ENCODE measurements around the gene STXBP6. TPM values are rescaled to one million over a fixed set of nuclear protein-coding genes. Genes with fewer than 3 reads are reported as not detected.

STXBP6 gene
- total RNA-seq, 1 donor = 5.8 TPM

DNA sequence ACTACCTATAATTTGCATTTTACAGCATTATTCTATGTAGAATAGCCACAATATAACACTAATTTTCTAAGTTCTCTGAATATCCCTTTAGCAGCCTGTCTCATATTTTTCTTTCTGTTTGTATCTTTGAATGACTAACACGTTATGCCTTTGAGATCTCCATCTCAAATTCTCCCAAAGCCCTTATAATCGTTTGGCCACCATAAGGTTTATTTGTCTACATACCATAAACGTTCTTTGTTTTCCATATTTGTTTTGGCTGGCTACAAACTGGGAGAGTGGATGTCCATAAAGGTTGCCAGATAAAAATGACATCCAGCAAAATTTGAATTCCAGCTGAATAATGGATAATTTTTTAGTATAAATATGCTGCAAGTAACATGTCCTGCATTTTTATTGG lies 203.7 kb downstream of the STXBP6 start:
- DNase-seq (ENCODE audit: insufficient read length, low spot score, missing footprints) = no peak
- H3K27me3 ChIP-seq (ENCODE audit: insufficient read depth, low read length) = no peaks in the 10 kb centered on the region
- H3K36me3 ChIP-seq (ENCODE audit: insufficient read depth, low read length) = no peaks in the 10 kb centered on the region
- no peak overlapping the region for H3K4me3 ChIP-seq (ENCODE audit: insufficient read depth, low read length)
- no peak overlapping the region for H3K27ac ChIP-seq (ENCODE audit: low read depth, low read length)
- H3K79me2 ChIP-seq (ENCODE audit: insufficient read depth, low read length) = no peaks in the 10 kb centered on the region
- no peaks in the 10 kb centered on the region for H4K20me1 ChIP-seq (ENCODE audit: insufficient read depth, low read length)
- H3K4me1 ChIP-seq (ENCODE audit: insufficient read depth, low read length) = no peaks in the 10 kb centered on the region
- TF ChIP-seq, protein P1, sequence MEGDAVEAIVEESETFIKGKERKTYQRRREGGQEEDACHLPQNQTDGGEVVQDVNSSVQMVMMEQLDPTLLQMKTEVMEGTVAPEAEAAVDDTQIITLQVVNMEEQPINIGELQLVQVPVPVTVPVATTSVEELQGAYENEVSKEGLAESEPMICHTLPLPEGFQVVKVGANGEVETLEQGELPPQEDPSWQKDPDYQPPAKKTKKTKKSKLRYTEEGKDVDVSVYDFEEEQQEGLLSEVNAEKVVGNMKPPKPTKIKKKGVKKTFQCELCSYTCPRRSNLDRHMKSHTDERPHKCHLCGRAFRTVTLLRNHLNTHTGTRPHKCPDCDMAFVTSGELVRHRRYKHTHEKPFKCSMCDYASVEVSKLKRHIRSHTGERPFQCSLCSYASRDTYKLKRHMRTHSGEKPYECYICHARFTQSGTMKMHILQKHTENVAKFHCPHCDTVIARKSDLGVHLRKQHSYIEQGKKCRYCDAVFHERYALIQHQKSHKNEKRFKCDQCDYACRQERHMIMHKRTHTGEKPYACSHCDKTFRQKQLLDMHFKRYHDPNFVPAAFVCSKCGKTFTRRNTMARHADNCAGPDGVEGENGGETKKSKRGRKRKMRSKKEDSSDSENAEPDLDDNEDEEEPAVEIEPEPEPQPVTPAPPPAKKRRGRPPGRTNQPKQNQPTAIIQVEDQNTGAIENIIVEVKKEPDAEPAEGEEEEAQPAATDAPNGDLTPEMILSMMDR (IDR thresholded peaks at IDR 0.05; ENCODE audit: extremely low read depth, low read depth, low read length) = no peak
- H3K4me2 ChIP-seq (ENCODE audit: insufficient read depth, low read length) = no peak overlapping the region
- no peaks in the 10 kb centered on the region for H3K9me3 ChIP-seq (ENCODE audit: low read depth, low read length)
- no peak overlapping the region for H2AFZ ChIP-seq (ENCODE audit: low read length)

- H4K20me1 ChIP-seq (ENCODE audit: insufficient read depth, low read length) = no peaks in the 10 kb centered on the region
- no peaks in the 10 kb centered on the region for H3K27me3 ChIP-seq (ENCODE audit: insufficient read depth, low read length)
- H3K4me3 ChIP-seq (ENCODE audit: insufficient read depth, low read length) = no peak overlapping the region
- H3K4me2 ChIP-seq (ENCODE audit: insufficient read depth, low read length) = no peak overlapping the region
- no peaks in the 10 kb centered on the region for H3K79me2 ChIP-seq (ENCODE audit: insufficient read depth, low read length)
- H2AFZ ChIP-seq (ENCODE audit: low read length) = no peak overlapping the region
- no peaks in the 10 kb centered on the region for H3K9me3 ChIP-seq (ENCODE audit: low read depth, low read length)
- no peak overlapping the region for H3K27ac ChIP-seq (ENCODE audit: low read depth, low read length)
- DNase-seq (ENCODE audit: insufficient read length, low spot score, missing footprints) = no peak
- H3K4me1 ChIP-seq (ENCODE audit: insufficient read depth, low read length) = no peaks in the 10 kb centered on the region
- no peaks in the 10 kb centered on the region for H3K36me3 ChIP-seq (ENCODE audit: insufficient read depth, low read length)
- TF ChIP-seq, protein P1 (IDR thresholded peaks at IDR 0.05; ENCODE audit: extremely low read depth, low read depth, low read length) = no peak
Measured at GRCh38 chr14:24845851-24846250, 204.1 kb downstream of the STXBP6 start.

GRCh38 chr14:24844011-24844410 lies 205.9 kb downstream of the STXBP6 start:
- Histone ChIP-seq H2AFZ (ENCODE audit: low read length) (no peak overlapping the region), H3K4me1 (ENCODE audit: insufficient read depth, low read length) (no peaks in the 10 kb centered on the region), H3K36me3 (ENCODE audit: insufficient read depth, low read length) (no peaks in the 10 kb centered on the region), H3K4me2 (ENCODE audit: insufficient read depth, low read length) (no peak overlapping the region), H4K20me1 (ENCODE audit: insufficient read depth, low read length) (no peaks in the 10 kb centered on the region), H3K9me3 (ENCODE audit: low read depth, low read length) (no peaks in the 10 kb centered on the region), H3K27ac (ENCODE audit: low read depth, low read length) (no peak overlapping the region), H3K27me3 (ENCODE audit: insufficient read depth, low read length) (no peaks in the 10 kb centered on the region), H3K4me3 (ENCODE audit: insufficient read depth, low read length) (no peak overlapping the region), H3K79me2 (ENCODE audit: insufficient read depth, low read length) (no peaks in the 10 kb centered on the region)
- TF ChIP-seq, protein P1 (IDR thresholded peaks at IDR 0.05; ENCODE audit: extremely low read depth, low read depth, low read length) = no peak
- no peak for DNase-seq (ENCODE audit: insufficient read length, low spot score, missing footprints)

DNA sequence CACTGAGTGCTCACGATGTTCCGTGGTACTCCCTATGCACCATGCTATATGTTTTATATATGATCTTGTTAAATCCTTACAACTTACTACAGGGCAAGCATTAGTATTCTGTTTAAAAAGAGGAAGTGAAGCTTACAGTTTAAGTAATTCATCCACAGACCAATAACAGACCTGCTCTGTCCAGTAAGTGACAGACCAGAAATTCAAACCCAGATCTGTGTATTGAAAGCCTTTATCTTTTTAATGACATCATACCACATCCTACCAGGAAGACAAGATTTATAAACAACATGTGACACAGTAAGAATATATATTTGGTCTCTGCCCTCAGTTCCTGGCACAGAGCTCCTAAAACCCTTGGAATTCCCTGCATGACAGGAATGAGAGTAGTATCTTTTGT lies 206.5 kb downstream of the STXBP6 start:
- TF ChIP-seq, protein P1 (IDR thresholded peaks at IDR 0.05; ENCODE audit: extremely low read depth, low read depth, low read length) = no peak
- H3K9me3 ChIP-seq (ENCODE audit: low read depth, low read length) = no peaks in the 10 kb centered on the region
- no peaks in the 10 kb centered on the region for H3K27me3 ChIP-seq (ENCODE audit: insufficient read depth, low read length)
- no peaks in the 10 kb centered on the region for H3K79me2 ChIP-seq (ENCODE audit: insufficient read depth, low read length)
- no peaks in the 10 kb centered on the region for H3K4me1 ChIP-seq (ENCODE audit: insufficient read depth, low read length)
- no peak overlapping the region for H3K27ac ChIP-seq (ENCODE audit: low read depth, low read length)
- H3K4me2 ChIP-seq (ENCODE audit: insufficient read depth, low read length) = no peak overlapping the region
- H4K20me1 ChIP-seq (ENCODE audit: insufficient read depth, low read length) = no peaks in the 10 kb centered on the region
- H3K4me3 ChIP-seq (ENCODE audit: insufficient read depth, low read length) = no peak overlapping the region
- no peaks in the 10 kb centered on the region for H3K36me3 ChIP-seq (ENCODE audit: insufficient read depth, low read length)
- DNase-seq (ENCODE audit: insufficient read length, low spot score, missing footprints) = no peak
- H2AFZ ChIP-seq (ENCODE audit: low read length) = no peak overlapping the region
